Measurements from ENCODE around the gene CHDH. TPM values are rescaled to one million over a fixed set of nuclear protein-coding genes. Genes with fewer than 3 reads are reported as not detected.

Gene CHDH
- 2.1 TPM for polyA plus RNA-seq (2013, experiment 1 of 2)
- polyA plus RNA-seq (2013, experiment 2 of 2) = 2.1 TPM

GRCh38 chr3:53846134-53846850 lies at the start of gene CHDH, which contains the start of gene IL17RB:
CHDH (minus strand) TSS chr3:53846419; CDS start chr3:53824008, 22,411 bp downstream.
IL17RB (plus strand) TSS chr3:53846568; CDS start chr3:53846589, 21 bp downstream.
- Histone ChIP-seq H3K27me3 (ENCODE audit: insufficient read depth, low read length, poor library complexity) (peaks cover 3% of the 10 kb centered on the region), H3K36me3 (ENCODE audit: control insufficient read depth, insufficient read depth, low read length) (no peaks in the 10 kb centered on the region), H3K9ac (ENCODE audit: low read length) (peak within 1 kb of the TSS; percentile 74), H3K4ac (ENCODE audit: low read depth, low read length) (peak within 1 kb of the TSS; percentile 74), H3K79me2 (ENCODE audit: control insufficient read depth, insufficient read depth, low read length) (no peaks in the 10 kb centered on the region), H2AK5ac (ENCODE audit: low read length) (no peak within 1 kb of the TSS), H3K4me2 (ENCODE audit: low read length) (peak within 1 kb of the TSS; percentile 51), H2BK5ac (ENCODE audit: low read length) (no peak within 1 kb of the TSS), H3K4me1 (ENCODE audit: control insufficient read depth, low read depth, low read length) (peaks cover 10% of the 10 kb centered on the region), H2BK120ac (ENCODE audit: low read depth, low read length) (no peak within 1 kb of the TSS), H3K56ac (ENCODE audit: low read length) (peak within 1 kb of the TSS; percentile 84), H3K79me1 (ENCODE audit: low read length) (no peaks in the 10 kb centered on the region), H4K5ac (ENCODE audit: low read length) (no peak within 1 kb of the TSS), H3K18ac (ENCODE audit: low read length) (peak within 1 kb of the TSS; percentile 64), H3K23ac (ENCODE audit: low read length) (peak within 1 kb of the TSS; percentile 94), H3K27ac (ENCODE audit: low read depth, low read length) (no peak within 1 kb of the TSS), H2BK15ac (replicated peaks; ENCODE audit: low read depth) (no peak within 1 kb of the TSS), H4K8ac (ENCODE audit: low read depth, low read length) (no peak within 1 kb of the TSS), H3K4me3 (ENCODE audit: low read length) (peak within 1 kb of the TSS; percentile 31)
- peak; percentile 81 for DNase-seq
- no CpG with 5 or more reads among the region's 91 CpGs for WGBS (ENCODE audit: extremely low coverage, insufficient coverage, low lambda C conversion rate)

GRCh38 chr3:53892286-53892637 lies 46.0 kb upstream of the CHDH start:
- Histone ChIP-seq H3K4me3 (ENCODE audit: low read length) (no peak overlapping the region), H3K79me1 (ENCODE audit: low read length) (peaks cover 13% of the 10 kb centered on the region), H3K18ac (ENCODE audit: low read length) (no peak overlapping the region), H3K27ac (ENCODE audit: low read depth, low read length) (no peak overlapping the region), H4K8ac (ENCODE audit: low read depth, low read length) (peak overlapping the region; percentile 94), H2AK5ac (ENCODE audit: low read length) (no peak overlapping the region), H3K36me3 (ENCODE audit: control insufficient read depth, insufficient read depth, low read length) (no peaks in the 10 kb centered on the region), H2BK120ac (ENCODE audit: low read depth, low read length) (no peak overlapping the region), H3K23ac (ENCODE audit: low read length) (no peak overlapping the region), H2BK15ac (replicated peaks; ENCODE audit: low read depth) (no peak overlapping the region), H3K27me3 (ENCODE audit: insufficient read depth, low read length, poor library complexity) (no peaks in the 10 kb centered on the region), H2BK5ac (ENCODE audit: low read length) (no peak overlapping the region), H4K5ac (ENCODE audit: low read length) (peak overlapping the region; percentile 88), H3K4me2 (ENCODE audit: low read length) (peak overlapping the region; percentile 29), H3K56ac (ENCODE audit: low read length) (peak overlapping the region; percentile 25), H3K9ac (ENCODE audit: low read length) (peak overlapping the region; percentile 57), H3K4me1 (ENCODE audit: control insufficient read depth, low read depth, low read length) (peaks cover 5% of the 10 kb centered on the region), H3K79me2 (ENCODE audit: control insufficient read depth, insufficient read depth, low read length) (peaks cover 18% of the 10 kb centered on the region), H3K4ac (ENCODE audit: low read depth, low read length) (peak overlapping the region; percentile 36)
- no CpG with 5 or more reads among the region's 4 CpGs for WGBS (ENCODE audit: extremely low coverage, insufficient coverage, low lambda C conversion rate)
- DNase-seq = no peak

- no peak within 1 kb of the TSS for H3K27ac ChIP-seq (ENCODE audit: low read depth, low read length)
- H4K5ac ChIP-seq (ENCODE audit: low read length) = peak within 1 kb of the TSS; percentile 88
- H3K4me3 ChIP-seq (ENCODE audit: low read length) = peak within 1 kb of the TSS; percentile 90
- H3K9ac ChIP-seq (ENCODE audit: low read length) = peak within 1 kb of the TSS; percentile 86
- H3K4me1 ChIP-seq (ENCODE audit: control insufficient read depth, low read depth, low read length) = peaks cover 5% of the 10 kb centered on the region
- H2AK5ac ChIP-seq (ENCODE audit: low read length) = no peak within 1 kb of the TSS
- H2BK15ac ChIP-seq (replicated peaks; ENCODE audit: low read depth) = no peak within 1 kb of the TSS
- peak within 1 kb of the TSS; percentile 77 for H3K4me2 ChIP-seq (ENCODE audit: low read length)
- H3K23ac ChIP-seq (ENCODE audit: low read length) = peak within 1 kb of the TSS; percentile 10
- no peak within 1 kb of the TSS for H3K18ac ChIP-seq (ENCODE audit: low read length)
- no peaks in the 10 kb centered on the region for H3K27me3 ChIP-seq (ENCODE audit: insufficient read depth, low read length, poor library complexity)
- peaks cover 21% of the 10 kb centered on the region for H3K79me2 ChIP-seq (ENCODE audit: control insufficient read depth, insufficient read depth, low read length)
- no CpG with 5 or more reads among the region's 73 CpGs for whole genome bisulfite sequencing (ENCODE audit: extremely low coverage, insufficient coverage, low lambda C conversion rate)
- H2BK5ac ChIP-seq (ENCODE audit: low read length) = no peak within 1 kb of the TSS
- H4K8ac ChIP-seq (ENCODE audit: low read depth, low read length) = peak within 1 kb of the TSS; percentile 94
- peak within 1 kb of the TSS; percentile 93 for H3K56ac ChIP-seq (ENCODE audit: low read length)
- peaks cover 13% of the 10 kb centered on the region for H3K79me1 ChIP-seq (ENCODE audit: low read length)
- peak within 1 kb of the TSS; percentile 36 for H3K4ac ChIP-seq (ENCODE audit: low read depth, low read length)
- no peak within 1 kb of the TSS for H2BK120ac ChIP-seq (ENCODE audit: low read depth, low read length)
- peak; percentile 100 for DNase-seq
- no peaks in the 10 kb centered on the region for H3K36me3 ChIP-seq (ENCODE audit: control insufficient read depth, insufficient read depth, low read length)
Measured at GRCh38 chr3:53891497-53892285, 45.5 kb upstream of the CHDH start, which contains the start of gene SELENOK. SELENOK (minus strand) TSS chr3:53891859.

GRCh38 chr3:53890726-53891475 lies 44.7 kb upstream of the CHDH start:
- H2BK15ac ChIP-seq (replicated peaks; ENCODE audit: low read depth) = no peak overlapping the region
- H3K36me3 ChIP-seq (ENCODE audit: control insufficient read depth, insufficient read depth, low read length) = no peaks in the 10 kb centered on the region
- no CpG with 5 or more reads among the region's 21 CpGs for WGBS (ENCODE audit: extremely low coverage, insufficient coverage, low lambda C conversion rate)
- DNase-seq = peak; percentile 82
- H2BK5ac ChIP-seq (ENCODE audit: low read length) = no peak overlapping the region
- H3K9ac ChIP-seq (ENCODE audit: low read length) = peak overlapping the region; percentile 86
- H2BK120ac ChIP-seq (ENCODE audit: low read depth, low read length) = no peak overlapping the region
- H3K56ac ChIP-seq (ENCODE audit: low read length) = peak overlapping the region; percentile 93
- H3K79me2 ChIP-seq (ENCODE audit: control insufficient read depth, insufficient read depth, low read length) = peaks cover 21% of the 10 kb centered on the region
- peak overlapping the region; percentile 77 for H3K4me2 ChIP-seq (ENCODE audit: low read length)
- H3K27ac ChIP-seq (ENCODE audit: low read depth, low read length) = no peak overlapping the region
- no peaks in the 10 kb centered on the region for H3K27me3 ChIP-seq (ENCODE audit: insufficient read depth, low read length, poor library complexity)
- H3K23ac ChIP-seq (ENCODE audit: low read length) = no peak overlapping the region
- peaks cover 13% of the 10 kb centered on the region for H3K79me1 ChIP-seq (ENCODE audit: low read length)
- no peak overlapping the region for H4K8ac ChIP-seq (ENCODE audit: low read depth, low read length)
- H4K5ac ChIP-seq (ENCODE audit: low read length) = no peak overlapping the region
- H2AK5ac ChIP-seq (ENCODE audit: low read length) = no peak overlapping the region
- H3K4me3 ChIP-seq (ENCODE audit: low read length) = peak overlapping the region; percentile 90
- peak overlapping the region; percentile 5 for H3K4ac ChIP-seq (ENCODE audit: low read depth, low read length)
- no peak overlapping the region for H3K18ac ChIP-seq (ENCODE audit: low read length)
- peaks cover 5% of the 10 kb centered on the region for H3K4me1 ChIP-seq (ENCODE audit: control insufficient read depth, low read depth, low read length)

- Histone ChIP-seq H3K9ac (ENCODE audit: low read length) (no peak overlapping the region), H3K18ac (ENCODE audit: low read length) (no peak overlapping the region), H3K79me2 (ENCODE audit: control insufficient read depth, insufficient read depth, low read length) (peaks cover 21% of the 10 kb centered on the region), H3K23ac (ENCODE audit: low read length) (no peak overlapping the region), H3K4me2 (ENCODE audit: low read length) (no peak overlapping the region), H2BK15ac (replicated peaks; ENCODE audit: low read depth) (no peak overlapping the region), H2AK5ac (ENCODE audit: low read length) (no peak overlapping the region), H4K8ac (ENCODE audit: low read depth, low read length) (no peak overlapping the region), H3K36me3 (ENCODE audit: control insufficient read depth, insufficient read depth, low read length) (no peaks in the 10 kb centered on the region), H3K4ac (ENCODE audit: low read depth, low read length) (no peak overlapping the region), H3K27ac (ENCODE audit: low read depth, low read length) (no peak overlapping the region), H3K4me3 (ENCODE audit: low read length) (no peak overlapping the region), H3K56ac (ENCODE audit: low read length) (no peak overlapping the region), H2BK5ac (ENCODE audit: low read length) (no peak overlapping the region), H3K79me1 (ENCODE audit: low read length) (peaks cover 13% of the 10 kb centered on the region), H4K5ac (ENCODE audit: low read length) (no peak overlapping the region), H3K27me3 (ENCODE audit: insufficient read depth, low read length, poor library complexity) (no peaks in the 10 kb centered on the region), H2BK120ac (ENCODE audit: low read depth, low read length) (no peak overlapping the region), H3K4me1 (ENCODE audit: control insufficient read depth, low read depth, low read length) (peaks cover 5% of the 10 kb centered on the region)
- DNase-seq = no peak
- WGBS (ENCODE audit: extremely low coverage, insufficient coverage, low lambda C conversion rate) = no CpG with 5 or more reads among the region's 1 CpG
Measured at GRCh38 chr3:53888232-53888631, 42.0 kb upstream of the CHDH start.
